OCI-LY3 (cell line): ENCODE results near the gene LRRC26.

Source experiments
- H2AFZ ChIP-seq: fragments of 200-600, 300-600 bp; shearing (Covaris generic); 2 replicates; pipeline ENCODE4 v1.6.0; 2014; ENCODE audit warnings: antibody characterized with exemption, low read depth, low read length
- H3K27ac ChIP-seq: fragments of 200-600, 300-600 bp; sonication (generic); 2 replicates; pipeline ENCODE4 v1.5.1; 2014; ENCODE audit warnings: mild to moderate bottlenecking, low read length, moderate library complexity, mixed read lengths
- H3K27me3 ChIP-seq: fragments of 200-600, 300-600 bp; sonication (generic); 2 replicates; pipeline ENCODE4 v1.6.1; 2014; ENCODE audit warnings: low read depth, low read length, mixed read lengths
- H3K36me3 ChIP-seq: fragments of 200-600, 300-600 bp; sonication (generic); replicated peaks from 2 replicates; pipeline ENCODE3; 2014; ENCODE audit warnings: low read depth, low read length, mixed read lengths
- H3K4me1 ChIP-seq: fragments of 300-600, 200-600 bp; sonication (generic); 2 replicates; pipeline ENCODE4 v1.6.1; 2014; ENCODE audit warnings: low read length, mixed read lengths
- H3K4me2 ChIP-seq: fragments of 200-600, 300-600 bp; sonication (generic); 2 replicates; pipeline ENCODE4 v1.6.1; 2014; ENCODE audit warnings: low read length, mixed read lengths
- H3K4me3 ChIP-seq: fragments of 300-600, 200-600 bp; sonication (generic); 2 replicates; pipeline ENCODE4 v1.5.1; 2014; ENCODE audit warnings: antibody characterized with exemption, mild to moderate bottlenecking, low read length, moderate library complexity
- H3K79me2 ChIP-seq: fragments of 300-600, 200-600 bp; shearing (Covaris generic); 2 replicates; pipeline ENCODE4 v1.6.1; 2014; ENCODE audit warnings: mild to moderate bottlenecking, low read length, mixed read lengths
- H3K9ac ChIP-seq: fragments of 300-600, 200-600 bp; shearing (Covaris generic); 2 replicates; pipeline ENCODE4 v1.6.0; 2014; ENCODE audit warnings: mild to moderate bottlenecking, low read length, moderate library complexity
- H3K9me3 ChIP-seq: fragments of 200-600, 300-600 bp; shearing (Covaris generic); 2 replicates; pipeline ENCODE4 v1.6.1; 2014; ENCODE audit warnings: low read length, mixed read lengths; ENCODE audit not compliant: insufficient read depth
- H4K20me1 ChIP-seq: fragments of 200-600, 300-600 bp; sonication (generic); 2 replicates; pipeline ENCODE4 v1.6.1; 2016; ENCODE audit warnings: low read length, mixed read lengths; ENCODE audit not compliant: insufficient read depth
- CTCF ChIP-seq: fragments of 200-600, 300-600 bp; sonication (generic); IDR thresholded peaks from 2 replicates; pipeline ENCODE4 v1.5.1; 2014; ENCODE audit warnings: antibody characterized with exemption, low read length, low read depth
- EZH2phosphoT487 ChIP-seq: fragments of 200-600 bp; shearing (Covaris generic); IDR thresholded peaks from 2 replicates; pipeline ENCODE4 v1.6.1; 2018; ENCODE audit warnings: antibody characterized with exemption, mixed run types, low read depth

The LRRC26 gene

DNA sequence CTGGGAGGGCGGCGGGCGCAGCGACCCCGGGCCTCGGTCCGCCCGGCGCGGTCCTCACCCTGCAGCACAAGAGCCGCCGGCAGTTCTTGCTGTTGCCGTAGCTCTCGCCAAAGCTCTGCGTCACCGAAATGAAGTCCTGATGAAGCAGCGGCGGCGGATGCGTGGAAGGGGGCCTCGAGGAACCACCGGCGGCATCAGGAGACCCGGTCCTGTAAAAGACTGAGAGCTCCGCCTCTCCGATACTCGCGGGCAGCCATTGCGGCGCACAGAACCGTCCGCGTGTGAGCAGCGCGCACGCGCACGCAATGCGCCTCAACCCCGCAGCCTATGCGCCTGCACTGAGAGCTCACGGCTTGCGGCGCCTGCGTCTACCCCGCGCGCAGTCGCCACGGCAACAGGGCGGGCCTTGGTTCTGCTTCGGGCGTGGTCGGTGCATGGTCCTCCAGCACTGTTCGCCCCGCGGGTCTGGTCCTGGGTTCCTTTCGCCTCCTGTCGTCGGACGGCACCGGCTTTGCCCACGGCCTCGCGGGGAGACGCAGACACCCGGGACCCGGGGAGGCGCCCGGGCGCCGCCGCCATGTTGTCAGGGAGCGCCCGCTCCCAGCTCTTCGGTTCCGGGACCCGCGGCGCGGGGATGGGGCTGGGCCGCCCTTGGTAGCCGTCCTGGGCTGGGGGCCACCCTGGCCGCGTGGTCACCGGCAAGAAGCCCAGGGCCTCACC lies 40.2 kb downstream of the LRRC26 start:
- Histone ChIP-seq H2AFZ (0 out of 2 replicates have a peak overlapping the region, but pooled peaks have one; percentile 1), H4K20me1 (no peaks in the 10 kb centered on the region), H3K4me3 (peak overlapping the region; percentile 89), H3K4me2 (peak overlapping the region; percentile 98), H3K4me1 (peaks cover 11% of the 10 kb centered on the region), H3K9ac (peak overlapping the region; percentile 88), H3K36me3 (no peaks in the 10 kb centered on the region), H3K9me3 (no peaks in the 10 kb centered on the region), H3K79me2 (peaks cover 43% of the 10 kb centered on the region), H3K27me3 (no peaks in the 10 kb centered on the region), H3K27ac (peak overlapping the region; percentile 90)
- no peak for TF ChIP-seq EZH2phosphoT487

DNA sequence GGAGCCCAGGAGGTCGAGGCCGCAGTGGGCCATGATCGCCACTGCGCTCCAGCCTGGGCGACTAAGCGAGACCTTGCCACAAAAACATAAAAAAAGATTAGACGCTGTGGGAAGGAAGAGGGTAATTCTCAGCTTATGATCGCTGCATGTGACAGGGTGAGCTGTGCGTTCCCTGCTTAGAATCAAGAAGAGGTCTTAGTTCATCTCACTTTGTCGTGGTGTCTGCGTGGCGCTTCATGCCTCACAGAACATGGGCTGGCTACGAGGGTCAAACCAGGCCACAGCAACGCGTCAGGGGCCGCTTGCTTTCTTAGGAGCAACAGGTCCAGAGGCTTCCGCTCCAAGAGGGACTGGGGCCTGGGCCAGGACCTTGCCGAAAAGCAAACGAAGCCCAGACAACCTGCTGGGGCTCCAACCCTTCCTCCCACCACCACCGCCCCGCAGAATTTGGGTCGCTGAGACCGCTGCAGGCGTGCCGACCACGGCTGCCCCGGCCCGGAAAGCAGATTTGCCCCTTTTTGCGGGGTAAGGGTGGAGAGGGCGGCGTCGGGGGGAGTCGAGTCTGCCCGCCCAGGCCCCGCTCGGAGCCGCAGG lies 40.9 kb downstream of the LRRC26 start:
- H3K79me2 ChIP-seq = peaks cover 49% of the 10 kb centered on the region
- no peaks in the 10 kb centered on the region for H4K20me1 ChIP-seq
- H3K4me1 ChIP-seq = peaks cover 15% of the 10 kb centered on the region
- H3K9me3 ChIP-seq = no peaks in the 10 kb centered on the region
- H3K36me3 ChIP-seq = peaks cover 3% of the 10 kb centered on the region
- peak overlapping the region; percentile 98 for H3K4me2 ChIP-seq
- H3K27me3 ChIP-seq = no peaks in the 10 kb centered on the region
- peak overlapping the region; percentile 89 for H3K4me3 ChIP-seq
- H3K27ac ChIP-seq = peak overlapping the region; percentile 90
- no peak overlapping the region for H2AFZ ChIP-seq
- peak overlapping the region; percentile 88 for H3K9ac ChIP-seq
- TF ChIP-seq EZH2phosphoT487 (no peak), CTCF (no peak)

- H3K27me3 ChIP-seq = no peaks in the 10 kb centered on the region
These were observed 41.5 kb downstream of the LRRC26 start for GRCh38 chr9:137128158-137128861.

More at GRCh38 chr9:137128158-137128861, 41.5 kb downstream of the LRRC26 start:
- H3K4me1 ChIP-seq = peaks cover 21% of the 10 kb centered on the region
- peaks cover 3% of the 10 kb centered on the region for H3K36me3 ChIP-seq
- H4K20me1 ChIP-seq = no peaks in the 10 kb centered on the region
- peak overlapping the region; percentile 98 for H3K4me2 ChIP-seq
- no peaks in the 10 kb centered on the region for H3K9me3 ChIP-seq
- TF ChIP-seq EZH2phosphoT487 (no peak), CTCF (no peak)
- H2AFZ ChIP-seq = no peak overlapping the region
- peak overlapping the region; percentile 90 for H3K27ac ChIP-seq
- peak overlapping the region; percentile 89 for H3K4me3 ChIP-seq
- peak overlapping the region; percentile 88 for H3K9ac ChIP-seq
- peaks cover 51% of the 10 kb centered on the region for H3K79me2 ChIP-seq
